PFSK-1 (cell line): ENCODE data around the gene CCDC167.

Experiments used
- POLR2AphosphoS5 ChIP-seq: IDR thresholded peaks from 2 replicates; pipeline ENCODE4 v1.6.1; 2012; ENCODE audit warnings: low read depth, mild to moderate bottlenecking, control low read depth, low read length, moderate library complexity
- TAF1 ChIP-seq: IDR thresholded peaks from 2 replicates; pipeline ENCODE4 v1.6.1; 2012; ENCODE audit warnings: low read length, control low read depth, borderline replicate concordance; ENCODE audit not compliant: insufficient read depth
- TF ChIP-seq, protein P1 (sequence below), 2 experiments: IDR thresholded peaks; 2 replicates each; pipeline versions ENCODE4 v1.6.1 to v1.8.0; 2011 to 2012; ENCODE audit warnings: low read depth in 2 of 2, low read length in 2 of 2, control low read depth in 1 of 2, inconsistent platforms in 1 of 2, mild to moderate bottlenecking in 1 of 2, moderate library complexity in 1 of 2; ENCODE audit not compliant: insufficient read depth in 1 of 2

DNA sequence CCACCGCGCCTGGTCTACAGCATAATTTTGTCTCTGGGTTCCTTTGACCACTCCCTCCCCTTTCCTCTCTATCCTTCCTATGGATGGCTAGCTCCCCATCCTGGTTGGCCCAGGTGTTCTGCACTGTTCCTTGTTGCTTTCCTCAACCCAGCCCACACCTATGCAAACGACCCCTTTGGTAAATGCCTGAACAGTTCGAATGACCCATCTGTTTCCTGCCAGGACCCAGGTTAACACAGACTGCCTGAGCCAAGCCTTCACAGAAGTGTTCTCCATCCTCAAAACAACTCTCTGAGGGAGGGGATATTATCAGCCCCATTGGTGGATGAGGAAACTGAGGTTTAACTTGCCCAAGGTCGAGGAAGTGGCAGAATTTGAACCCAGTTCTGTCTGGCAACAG is 44.8 kb upstream of the CCDC167 start:
- TF ChIP-seq POLR2AphosphoS5 (no peak), TAF1 (no peak)
- TF ChIP-seq, protein P1, sequence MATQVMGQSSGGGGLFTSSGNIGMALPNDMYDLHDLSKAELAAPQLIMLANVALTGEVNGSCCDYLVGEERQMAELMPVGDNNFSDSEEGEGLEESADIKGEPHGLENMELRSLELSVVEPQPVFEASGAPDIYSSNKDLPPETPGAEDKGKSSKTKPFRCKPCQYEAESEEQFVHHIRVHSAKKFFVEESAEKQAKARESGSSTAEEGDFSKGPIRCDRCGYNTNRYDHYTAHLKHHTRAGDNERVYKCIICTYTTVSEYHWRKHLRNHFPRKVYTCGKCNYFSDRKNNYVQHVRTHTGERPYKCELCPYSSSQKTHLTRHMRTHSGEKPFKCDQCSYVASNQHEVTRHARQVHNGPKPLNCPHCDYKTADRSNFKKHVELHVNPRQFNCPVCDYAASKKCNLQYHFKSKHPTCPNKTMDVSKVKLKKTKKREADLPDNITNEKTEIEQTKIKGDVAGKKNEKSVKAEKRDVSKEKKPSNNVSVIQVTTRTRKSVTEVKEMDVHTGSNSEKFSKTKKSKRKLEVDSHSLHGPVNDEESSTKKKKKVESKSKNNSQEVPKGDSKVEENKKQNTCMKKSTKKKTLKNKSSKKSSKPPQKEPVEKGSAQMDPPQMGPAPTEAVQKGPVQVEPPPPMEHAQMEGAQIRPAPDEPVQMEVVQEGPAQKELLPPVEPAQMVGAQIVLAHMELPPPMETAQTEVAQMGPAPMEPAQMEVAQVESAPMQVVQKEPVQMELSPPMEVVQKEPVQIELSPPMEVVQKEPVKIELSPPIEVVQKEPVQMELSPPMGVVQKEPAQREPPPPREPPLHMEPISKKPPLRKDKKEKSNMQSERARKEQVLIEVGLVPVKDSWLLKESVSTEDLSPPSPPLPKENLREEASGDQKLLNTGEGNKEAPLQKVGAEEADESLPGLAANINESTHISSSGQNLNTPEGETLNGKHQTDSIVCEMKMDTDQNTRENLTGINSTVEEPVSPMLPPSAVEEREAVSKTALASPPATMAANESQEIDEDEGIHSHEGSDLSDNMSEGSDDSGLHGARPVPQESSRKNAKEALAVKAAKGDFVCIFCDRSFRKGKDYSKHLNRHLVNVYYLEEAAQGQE (IDR thresholded peaks at IDR 0.05; ENCODE audit: insufficient read depth in 1 of 2, low read depth in 2 of 2, low read length in 2 of 2): no peak
